Tibial nerve (tissue), 4 donors: Measurements from ENCODE around the gene SLC35E1. TPM values are rescaled to one million over a fixed set of nuclear protein-coding genes. Genes with fewer than 3 reads are reported as not detected.

ENCODE experiments used
- DNase-seq, 2 donors: peaks; one replicate each; pipeline ENCODE4 v3.0.0-alpha.2; 2019; ENCODE audit warnings: low spot score in 2 of 2
- H3K27ac ChIP-seq, 4 donors: fragments of 200-600 bp; sonication (generic) in 3 of 4; one replicate each; pipeline ENCODE4 v1.5.1; 2017 to 2019; ENCODE audit warnings: mild to moderate bottlenecking in 1 of 4
- H3K27me3 ChIP-seq, 2 donors: fragments of 200-600 bp; sonication (generic) in 1 of 2; one replicate each; pipeline versions ENCODE4 v1.5.1 to v1.6.0; 2017 to 2019
- H3K36me3 ChIP-seq, 3 donors: fragments of 200-600 bp; sonication (generic); one replicate each; pipeline ENCODE4 v1.5.1; 2018 to 2019
- H3K4me1 ChIP-seq, 4 donors: fragments of 200-600 bp; sonication (generic) in 3 of 4; one replicate each; pipeline ENCODE4 v1.5.1; 2017 to 2019
- H3K4me3 ChIP-seq, 4 donors: fragments of 200-600 bp; sonication (generic) in 3 of 4; one replicate each; pipeline ENCODE4 v1.5.1; 2017 to 2019; ENCODE audit warnings: mild to moderate bottlenecking in 1 of 4, moderate library complexity in 1 of 4
- H3K9me3 ChIP-seq, 4 donors: fragments of 200-600 bp; sonication (generic) in 3 of 4; one replicate each; pipeline ENCODE4 v1.5.1; 2017 to 2019
- CTCF ChIP-seq, 5 experiments: fragments of 200-600 bp in 3 of 5; fragments of 450-650 bp in 2 of 5; sonication (generic) in 3 of 5; IDR thresholded peaks; one replicate each; pipeline ENCODE4 v1.5.1; 2016 to 2019; ENCODE audit warnings: antibody characterized with exemption in 5 of 5, mild to moderate bottlenecking in 3 of 5, moderate library complexity in 2 of 5
- EP300 ChIP-seq, 2 donors: sonication (generic); formaldehyde crosslinking; IDR thresholded peaks; one replicate each; pipeline ENCODE4 v1.6.1; 2017; ENCODE audit warnings: antibody characterized with exemption in 2 of 2, mild to moderate bottlenecking in 1 of 2
- POLR2A ChIP-seq, 2 donors: fragments of 450-650 bp; IDR thresholded peaks; one replicate each; pipeline ENCODE4 v1.6.1; 2017; ENCODE audit warnings: antibody characterized with exemption in 2 of 2, mild to moderate bottlenecking in 2 of 2, moderate library complexity in 2 of 2
- WGBS, 2 donors: methylation state at CpG; one replicate each; pipeline ENCODE4 v1.1.5; 2018; 5-methylcytosine and 5-hydroxymethylcytosine counted together
- total RNA-seq, 4 donors: library from RNA; depleted of rRNA; stranded (reverse); fragments of >200 nt; gene quantifications; one replicate each; pipeline ENCODE4 v1.1.0, GENCODE V29; 2016

SLC35E1 gene
- total RNA-seq, 4 donors from 2014 or later, result 24.9 to 29.5 (median 28.0) TPM

- Histone ChIP-seq H3K4me1 (peaks cover 0 to 62% (median 22%) of the 10 kb centered on the region in 4 donors), H3K36me3 (peaks cover 0 to 49% (median 20%) of the 10 kb centered on the region in 3 donors), H3K27me3 (no peaks in the 10 kb centered on the region), H3K4me3 (no peak overlapping the region), H3K27ac (peak overlapping the region in 1 of 4 donors; percentile 17), H3K9me3 (no peaks in the 10 kb centered on the region)
- DNase-seq, result no peak
- TF ChIP-seq CTCF (IDR thresholded peaks at IDR 0.05) (no peak), EP300 (IDR thresholded peaks at IDR 0.05) (no peak), POLR2A (IDR thresholded peaks at IDR 0.05) (no peak)
- 75 to 79% methylated on average over 4 of the region's 4 CpGs for WGBS, 2 donors
Measured at GRCh38 chr19:16579381-16579780, 7.2 kb upstream of the SLC35E1 start.

- H3K4me1 ChIP-seq, result peaks cover 0 to 62% (median 19%) of the 10 kb centered on the region in 4 donors
Measured at GRCh38 chr19:16577531-16577985, 5.3 kb upstream of the SLC35E1 start.

GRCh38 chr19:16576690-16577530 lies 4.7 kb upstream of the SLC35E1 start:
- DNase-seq, result no peak
- no peaks in the 10 kb centered on the region for H3K9me3 ChIP-seq
- TF ChIP-seq POLR2A (IDR thresholded peaks at IDR 0.05), result no peak
- no peak overlapping the region for H3K27ac ChIP-seq
- H3K36me3 ChIP-seq, result peaks cover 0 to 55% (median 20%) of the 10 kb centered on the region in 3 donors
- H3K4me3 ChIP-seq, result no peak overlapping the region
- WGBS, 2 donors, result 84 to 91% methylated on average over 29 to 47 of the region's 52 CpGs
- peaks cover 0 to 56% (median 16%) of the 10 kb centered on the region in 4 donors for H3K4me1 ChIP-seq
- no peaks in the 10 kb centered on the region for H3K27me3 ChIP-seq

More at GRCh38 chr19:16577531-16577985, 5.3 kb upstream of the SLC35E1 start:
- Histone ChIP-seq H3K36me3 (peaks cover 0 to 55% (median 20%) of the 10 kb centered on the region in 3 donors), H3K27ac (no peak overlapping the region), H3K27me3 (no peaks in the 10 kb centered on the region), H3K9me3 (no peaks in the 10 kb centered on the region), H3K4me3 (no peak overlapping the region)
- TF ChIP-seq POLR2A (IDR thresholded peaks at IDR 0.05) (no peak), CTCF (IDR thresholded peaks at IDR 0.05) (no peak), EP300 (IDR thresholded peaks at IDR 0.05) (no peak)
- no peak for DNase-seq
- WGBS, 2 donors, result 78 to 85% methylated on average over 14 to 16 of the region's 17 CpGs

- WGBS, 2 donors, result 84 to 86% methylated on average over 35 to 39 of the region's 48 CpGs
- Histone ChIP-seq H3K27me3 (no peaks in the 10 kb centered on the region), H3K4me1 (peaks cover 0 to 56% (median 21%) of the 10 kb centered on the region in 4 donors), H3K4me3 (no peak overlapping the region), H3K36me3 (peaks cover 0 to 55% (median 20%) of the 10 kb centered on the region in 3 donors), H3K27ac (no peak overlapping the region), H3K9me3 (no peaks in the 10 kb centered on the region)
- TF ChIP-seq POLR2A (IDR thresholded peaks at IDR 0.05) (no peak), CTCF (IDR thresholded peaks at IDR 0.05) (no peak), EP300 (IDR thresholded peaks at IDR 0.05) (no peak)
- DNase-seq, result no peak
Measured at GRCh38 chr19:16575861-16576689, 3.9 kb upstream of the SLC35E1 start.

GRCh38 chr19:16575282-16575681 lies 3.1 kb upstream of the SLC35E1 start:
- TF ChIP-seq CTCF (IDR thresholded peaks at IDR 0.05), result no peak
- no peak for TF ChIP-seq EP300 (IDR thresholded peaks at IDR 0.05)
- no peak for TF ChIP-seq POLR2A (IDR thresholded peaks at IDR 0.05)
- WGBS, 2 donors, result 85 to 87% methylated on average over 2 of the region's 2 CpGs
- Histone ChIP-seq H3K4me1 (peaks cover 0 to 59% (median 25%) of the 10 kb centered on the region in 4 donors), H3K4me3 (no peak overlapping the region), H3K27me3 (no peaks in the 10 kb centered on the region), H3K27ac (no peak overlapping the region), H3K36me3 (peaks cover 0 to 56% (median 20%) of the 10 kb centered on the region in 3 donors), H3K9me3 (no peaks in the 10 kb centered on the region)
- DNase-seq, result no peak
